Measurements from ENCODE around the gene BAIAP2L2. TPM values are rescaled to one million over a fixed set of nuclear protein-coding genes. Genes with fewer than 3 reads are reported as not detected.

The BAIAP2L2 gene
- total RNA-seq, 1 donor from 2014 or later = 4.5 TPM

- peaks cover 8% of the 10 kb centered on the region for H3K4me1 Mint-ChIP-seq (ENCODE audit: unreplicated experiment)
- no peak overlapping the region for H3K4me3 Mint-ChIP-seq
- H3K36me3 Mint-ChIP-seq = no peaks in the 10 kb centered on the region
- DNase-seq (ENCODE audit: extremely low spot score, unreplicated experiment) = no peak
- TF ChIP-seq, protein P1, sequence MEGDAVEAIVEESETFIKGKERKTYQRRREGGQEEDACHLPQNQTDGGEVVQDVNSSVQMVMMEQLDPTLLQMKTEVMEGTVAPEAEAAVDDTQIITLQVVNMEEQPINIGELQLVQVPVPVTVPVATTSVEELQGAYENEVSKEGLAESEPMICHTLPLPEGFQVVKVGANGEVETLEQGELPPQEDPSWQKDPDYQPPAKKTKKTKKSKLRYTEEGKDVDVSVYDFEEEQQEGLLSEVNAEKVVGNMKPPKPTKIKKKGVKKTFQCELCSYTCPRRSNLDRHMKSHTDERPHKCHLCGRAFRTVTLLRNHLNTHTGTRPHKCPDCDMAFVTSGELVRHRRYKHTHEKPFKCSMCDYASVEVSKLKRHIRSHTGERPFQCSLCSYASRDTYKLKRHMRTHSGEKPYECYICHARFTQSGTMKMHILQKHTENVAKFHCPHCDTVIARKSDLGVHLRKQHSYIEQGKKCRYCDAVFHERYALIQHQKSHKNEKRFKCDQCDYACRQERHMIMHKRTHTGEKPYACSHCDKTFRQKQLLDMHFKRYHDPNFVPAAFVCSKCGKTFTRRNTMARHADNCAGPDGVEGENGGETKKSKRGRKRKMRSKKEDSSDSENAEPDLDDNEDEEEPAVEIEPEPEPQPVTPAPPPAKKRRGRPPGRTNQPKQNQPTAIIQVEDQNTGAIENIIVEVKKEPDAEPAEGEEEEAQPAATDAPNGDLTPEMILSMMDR (conservative IDR thresholded peaks at IDR 0.05) = no peak
- no peak overlapping the region for H3K27ac Mint-ChIP-seq
- no peaks in the 10 kb centered on the region for H3K9me3 Mint-ChIP-seq
- H3K27me3 Mint-ChIP-seq = peaks cover 5% of the 10 kb centered on the region
These were observed 64.3 kb downstream of the BAIAP2L2 start for GRCh38 chr22:38046070-38046748.

- Mint-ChIP-seq H3K4me1 (ENCODE audit: unreplicated experiment) (peaks cover 8% of the 10 kb centered on the region), H3K36me3 (no peaks in the 10 kb centered on the region), H3K27ac (no peak overlapping the region), H3K4me3 (no peak overlapping the region), H3K27me3 (peaks cover 8% of the 10 kb centered on the region), H3K9me3 (no peaks in the 10 kb centered on the region)
- no peak for DNase-seq (ENCODE audit: extremely low spot score, unreplicated experiment)
- TF ChIP-seq, protein P1 (conservative IDR thresholded peaks at IDR 0.05) = no peak
These were observed 67.1 kb downstream of the BAIAP2L2 start for GRCh38 chr22:38043151-38044039.

DNA sequence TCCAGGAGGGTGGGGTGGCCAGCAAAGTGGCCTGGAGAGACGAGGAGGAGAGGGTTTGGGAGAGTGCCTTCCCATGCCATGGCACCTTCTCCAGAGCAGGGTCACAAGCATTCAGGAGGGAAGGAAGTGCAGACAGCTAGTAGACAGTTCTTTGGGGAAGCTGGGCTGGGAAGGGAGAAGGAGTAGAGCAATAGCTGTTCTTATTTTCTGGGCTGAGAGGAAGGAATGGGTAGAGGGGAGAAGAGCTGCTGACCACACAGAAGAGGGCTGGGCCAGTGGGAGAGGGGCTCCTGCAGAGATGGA, 68.0 kb downstream of the BAIAP2L2 start:
- Mint-ChIP-seq H3K27me3 (peaks cover 8% of the 10 kb centered on the region), H3K27ac (no peak overlapping the region), H3K9me3 (no peaks in the 10 kb centered on the region), H3K4me3 (no peak overlapping the region), H3K4me1 (ENCODE audit: unreplicated experiment) (peaks cover 8% of the 10 kb centered on the region), H3K36me3 (no peaks in the 10 kb centered on the region)
- DNase-seq (ENCODE audit: extremely low spot score, unreplicated experiment) = no peak
- TF ChIP-seq, protein P1 (conservative IDR thresholded peaks at IDR 0.05) = no peak

GRCh38 chr22:38041760-38042487, 68.6 kb downstream of the BAIAP2L2 start:
- no peak overlapping the region for H3K27ac Mint-ChIP-seq
- no peaks in the 10 kb centered on the region for H3K36me3 Mint-ChIP-seq
- no peak for DNase-seq (ENCODE audit: extremely low spot score, unreplicated experiment)
- TF ChIP-seq, protein P1 (conservative IDR thresholded peaks at IDR 0.05) = no peak
- peaks cover 5% of the 10 kb centered on the region for H3K27me3 Mint-ChIP-seq
- peaks cover 7% of the 10 kb centered on the region for H3K4me1 Mint-ChIP-seq (ENCODE audit: unreplicated experiment)
- no peaks in the 10 kb centered on the region for H3K9me3 Mint-ChIP-seq
- no peak overlapping the region for H3K4me3 Mint-ChIP-seq

DNA sequence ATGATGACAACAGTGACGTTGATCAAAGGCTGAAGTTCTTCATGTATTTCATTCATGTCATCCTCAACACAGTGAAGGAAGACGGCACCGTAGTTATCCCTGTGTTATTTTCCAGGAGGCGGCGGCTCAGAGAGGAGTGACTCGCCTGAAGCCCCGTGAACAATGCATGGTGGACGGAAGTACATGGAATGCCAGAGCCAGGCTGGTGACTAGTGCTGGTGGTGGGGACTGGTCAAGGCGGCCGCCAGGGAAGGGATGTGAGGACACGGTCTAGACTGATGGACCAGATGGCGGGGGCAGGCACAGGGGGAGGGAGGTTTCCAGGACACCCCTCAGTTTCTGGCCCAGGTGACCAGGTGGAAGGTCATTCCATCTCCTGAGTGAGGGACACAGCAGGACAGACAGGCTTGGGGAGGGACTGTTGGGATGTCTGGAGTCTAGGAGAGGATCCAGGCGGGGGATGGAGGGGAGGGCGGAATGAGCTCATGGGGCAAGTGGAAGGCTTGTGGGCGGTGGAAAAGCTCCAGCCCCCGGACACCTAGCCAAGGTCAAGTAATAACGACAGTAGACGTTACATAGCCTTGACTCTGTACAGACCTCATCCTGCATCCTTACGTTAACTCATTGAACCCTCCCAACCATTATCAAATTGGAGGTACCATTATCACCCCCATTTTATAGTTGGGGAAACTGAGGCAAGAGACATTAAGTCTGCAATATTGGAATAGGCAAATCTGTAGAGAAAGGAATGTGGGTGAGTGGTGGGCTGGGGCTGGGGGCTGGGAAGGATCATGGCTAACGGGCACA, 69.3 kb downstream of the BAIAP2L2 start:
- no peaks in the 10 kb centered on the region for H3K9me3 Mint-ChIP-seq
- peaks cover 5% of the 10 kb centered on the region for H3K4me1 Mint-ChIP-seq (ENCODE audit: unreplicated experiment)
- no peaks in the 10 kb centered on the region for H3K36me3 Mint-ChIP-seq
- DNase-seq (ENCODE audit: extremely low spot score, unreplicated experiment) = no peak
- no peak overlapping the region for H3K4me3 Mint-ChIP-seq
- H3K27ac Mint-ChIP-seq = no peak overlapping the region
- TF ChIP-seq, protein P1 (conservative IDR thresholded peaks at IDR 0.05) = no peak
- peaks cover 3% of the 10 kb centered on the region for H3K27me3 Mint-ChIP-seq

Measured in type B pancreatic cell (in vitro differentiated cells).